Measurements from ENCODE around the gene GALT. TPM values are rescaled to one million over a fixed set of nuclear protein-coding genes. Genes with fewer than 3 reads are reported as not detected.

The GALT gene
- total RNA-seq, 1 donor from 2014 or later = 35.5 TPM

GRCh38 chr9:34628656-34629490 is 17.6 kb upstream of the GALT start, which contains the start of gene ARID3C:
Gene ARID3C, minus strand, starts transcription at chr9:34629066. Its CDS starts 1,052 bp downstream, at chr9:34628014.
- DNase-seq (ENCODE audit: low spot score) = no peak
- Mint-ChIP-seq H3K27ac (ENCODE audit: unreplicated experiment) (peak within 1 kb of the TSS; percentile 19), H3K36me3 (ENCODE audit: low read depth) (no peaks in the 10 kb centered on the region), H3K9me3 (ENCODE audit: low read depth) (no peaks in the 10 kb centered on the region), H3K4me3 (ENCODE audit: unreplicated experiment) (peak within 1 kb of the TSS; percentile 64), H3K4me1 (ENCODE audit: low read depth) (peaks cover 12% of the 10 kb centered on the region), H3K27me3 (ENCODE audit: low read depth) (peaks cover 55% of the 10 kb centered on the region)
- no peak for TF ChIP-seq CTCF (IDR thresholded peaks at IDR 0.05)

DNA sequence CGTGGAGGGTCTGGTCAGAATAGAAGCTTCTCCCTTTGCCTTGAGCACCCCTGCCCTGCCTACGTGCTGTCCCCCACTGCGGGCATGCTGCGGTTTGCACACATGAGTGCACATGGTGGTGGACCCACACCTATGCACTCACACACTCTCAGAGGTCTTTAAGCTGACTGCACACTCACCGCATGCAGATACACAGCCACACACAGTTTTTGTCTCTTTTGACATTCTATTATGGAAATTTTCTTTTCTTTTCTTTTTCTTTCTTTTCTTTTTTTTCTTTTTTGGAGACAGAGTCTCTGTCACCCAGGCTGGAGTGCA is 17.0 kb upstream of the GALT start:
- no peak for TF ChIP-seq CTCF (IDR thresholded peaks at IDR 0.05)
- Mint-ChIP-seq H3K4me3 (ENCODE audit: unreplicated experiment) (peak overlapping the region; percentile 63), H3K9me3 (ENCODE audit: low read depth) (no peaks in the 10 kb centered on the region), H3K36me3 (ENCODE audit: low read depth) (no peaks in the 10 kb centered on the region), H3K4me1 (ENCODE audit: low read depth) (peaks cover 15% of the 10 kb centered on the region), H3K27me3 (ENCODE audit: low read depth) (peaks cover 55% of the 10 kb centered on the region), H3K27ac (ENCODE audit: unreplicated experiment) (no peak overlapping the region)
- no peak for DNase-seq (ENCODE audit: low spot score)

GRCh38 chr9:34630402-34631154 is 15.9 kb upstream of the GALT start:
- TF ChIP-seq CTCF (IDR thresholded peaks at IDR 0.05) = no peak
- H3K36me3 Mint-ChIP-seq (ENCODE audit: low read depth) = peaks cover 2% of the 10 kb centered on the region
- H3K27me3 Mint-ChIP-seq (ENCODE audit: low read depth) = peaks cover 52% of the 10 kb centered on the region
- H3K4me3 Mint-ChIP-seq (ENCODE audit: unreplicated experiment) = no peak overlapping the region
- DNase-seq (ENCODE audit: low spot score) = no peak
- peaks cover 23% of the 10 kb centered on the region for H3K4me1 Mint-ChIP-seq (ENCODE audit: low read depth)
- H3K27ac Mint-ChIP-seq (ENCODE audit: unreplicated experiment) = no peak overlapping the region
- H3K9me3 Mint-ChIP-seq (ENCODE audit: low read depth) = no peaks in the 10 kb centered on the region

GRCh38 chr9:34633166-34633565 is 13.3 kb upstream of the GALT start:
- no peak for TF ChIP-seq CTCF (IDR thresholded peaks at IDR 0.05)
- peaks cover 31% of the 10 kb centered on the region for H3K27me3 Mint-ChIP-seq (ENCODE audit: low read depth)
- H3K4me3 Mint-ChIP-seq (ENCODE audit: unreplicated experiment) = no peak overlapping the region

DNA sequence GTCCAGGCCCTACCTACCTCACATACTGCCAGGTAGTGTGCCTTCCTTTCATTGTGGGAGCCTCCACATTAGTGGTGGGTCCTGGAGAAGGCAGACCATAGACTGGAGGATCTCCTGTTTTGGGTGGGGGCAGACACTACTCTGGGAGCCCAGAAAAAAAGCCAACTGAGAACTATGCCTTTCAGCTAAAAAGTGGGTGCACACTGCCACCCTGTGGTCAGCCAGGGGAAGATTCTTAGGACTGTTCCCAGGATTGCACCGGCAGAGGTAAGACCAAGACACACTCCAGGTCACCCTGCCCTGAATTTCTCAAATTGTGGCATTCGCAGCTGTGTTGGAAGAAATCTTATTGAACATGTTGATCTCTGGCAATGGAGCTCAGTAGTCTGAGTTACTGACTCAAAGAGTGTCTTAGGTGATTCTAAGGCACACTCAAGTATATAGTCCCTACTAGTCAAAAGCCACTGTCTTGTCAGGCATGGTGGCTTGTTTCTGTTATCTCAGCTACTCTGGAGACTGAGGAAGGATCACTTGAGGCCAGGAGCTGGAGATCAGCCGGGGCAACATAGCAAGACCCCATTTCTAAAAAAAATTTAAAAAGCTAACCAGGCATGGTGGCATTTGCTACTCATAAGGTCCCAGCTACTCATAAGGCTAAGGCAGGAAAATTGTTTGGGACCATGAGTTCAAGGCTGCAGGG is 12.5 kb upstream of the GALT start:
- no peak for DNase-seq (ENCODE audit: low spot score)
- no peak overlapping the region for H3K4me3 Mint-ChIP-seq (ENCODE audit: unreplicated experiment)
- H3K27ac Mint-ChIP-seq (ENCODE audit: unreplicated experiment) = no peak overlapping the region
- peak; percentile 92 for TF ChIP-seq CTCF (IDR thresholded peaks at IDR 0.05)
- H3K27me3 Mint-ChIP-seq (ENCODE audit: low read depth) = peaks cover 26% of the 10 kb centered on the region
- peaks cover 41% of the 10 kb centered on the region for H3K4me1 Mint-ChIP-seq (ENCODE audit: low read depth)
- no peaks in the 10 kb centered on the region for H3K9me3 Mint-ChIP-seq (ENCODE audit: low read depth)
- peaks cover 2% of the 10 kb centered on the region for H3K36me3 Mint-ChIP-seq (ENCODE audit: low read depth)

More at GRCh38 chr9:34633166-34633565, 13.3 kb upstream of the GALT start:
- H3K27ac Mint-ChIP-seq (ENCODE audit: unreplicated experiment) = no peak overlapping the region
- H3K36me3 Mint-ChIP-seq (ENCODE audit: low read depth) = peaks cover 2% of the 10 kb centered on the region
- DNase-seq (ENCODE audit: low spot score) = no peak
- no peaks in the 10 kb centered on the region for H3K9me3 Mint-ChIP-seq (ENCODE audit: low read depth)
- H3K4me1 Mint-ChIP-seq (ENCODE audit: low read depth) = peaks cover 37% of the 10 kb centered on the region

Data from chondrocyte (in vitro differentiated cells).